ENCODE measurements around the gene KLHL29. TPM values are rescaled to one million over a fixed set of nuclear protein-coding genes. Genes with fewer than 3 reads are reported as not detected.

The KLHL29 gene
- polyA plus RNA-seq, 1 of the 3 experiments (the other 2 are of a cell fraction), result 4.6 TPM

GRCh38 chr2:23606196-23606595, 221.2 kb downstream of the KLHL29 start:
- Histone ChIP-seq H3K27me3 (ENCODE audit: insufficient read depth) (no peaks in the 10 kb centered on the region), H2AFZ (ENCODE audit: low read depth) (no peak overlapping the region), H3K27ac (ENCODE audit: low read depth in 2 of 2, low read length in 1 of 2) (no peak overlapping the region), H3K9me3 (peaks cover 3% of the 10 kb centered on the region; the same call in 1 of the 2 replicates), H3K4me2 (no peak overlapping the region), H3F3A (replicated peaks; ENCODE audit: insufficient read depth) (no peaks in the 10 kb centered on the region), H4K20me1 (ENCODE audit: insufficient read depth) (no peaks in the 10 kb centered on the region), H3K4me1 (ENCODE audit: control insufficient read depth in 1 of 2, insufficient read depth in 2 of 2, low read depth in 1 of 2, low read length in 1 of 2) (peaks cover 0 to 12% of the 10 kb centered on the region in 2 experiments; a peak in 3 of 4 replicates), H3K9ac (no peak overlapping the region), H3K36me3 (replicated peaks in 1 of 2; ENCODE audit: control insufficient read depth in 1 of 2, insufficient read depth in 2 of 2, low read length in 1 of 2) (no peaks in the 10 kb centered on the region), H3K79me2 (ENCODE audit: insufficient read depth) (no peaks in the 10 kb centered on the region), H3K4me3 (ENCODE audit: low read depth in 2 of 2, low read length in 1 of 2) (no peak overlapping the region), H3K9me2 (no peaks in the 10 kb centered on the region)
- no peak for DNase-seq
- no peak for TF ChIP-seq USF1 (IDR thresholded peaks at IDR 0.05; ENCODE audit: borderline replicate concordance, low read depth)
- no peak for TF ChIP-seq SIN3A (IDR thresholded peaks at IDR 0.05; ENCODE audit: borderline replicate concordance, low read depth, low read length)
- no peak for TF ChIP-seq RAD21 (IDR thresholded peaks at IDR 0.05; ENCODE audit: low read length)
- no peak for TF ChIP-seq GABPA (IDR thresholded peaks at IDR 0.05; ENCODE audit: low read depth)
- no peak for TF ChIP-seq IRF3 (IDR thresholded peaks at IDR 0.05; ENCODE audit: low read depth, low read length)
- no peak for TF ChIP-seq CTCF (IDR thresholded peaks at IDR 0.05)
- no peak for TF ChIP-seq TAF1 (IDR thresholded peaks at IDR 0.05; ENCODE audit: borderline replicate concordance, low read depth, low read length)
- TF ChIP-seq MXI1 (IDR thresholded peaks at IDR 0.05; ENCODE audit: low read depth, low read length), result no peak
- no peak for TF ChIP-seq FOXM1 (IDR thresholded peaks at IDR 0.05; ENCODE audit: low read depth)
- no peak for TF ChIP-seq FOSL2 (IDR thresholded peaks at IDR 0.05; ENCODE audit: borderline replicate concordance, low read depth)
- TF ChIP-seq USF2 (IDR thresholded peaks at IDR 0.05; ENCODE audit: borderline replicate concordance, low read depth, low read length), result no peak
- no peak for TF ChIP-seq REST (IDR thresholded peaks at IDR 0.05; ENCODE audit: low read depth, low read length)
- no peak for TF ChIP-seq MEF2A (IDR thresholded peaks at IDR 0.05; ENCODE audit: borderline replicate concordance, low read depth)
- TF ChIP-seq TEAD4 (IDR thresholded peaks at IDR 0.05; ENCODE audit: borderline replicate concordance, insufficient read depth), result no peak
- no peak for TF ChIP-seq EP300 (IDR thresholded peaks at IDR 0.05; ENCODE audit: borderline replicate concordance in 1 of 2, low read depth in 1 of 2, low read length in 1 of 2)
- WGBS (ENCODE audit: low lambda C conversion rate), result 83% methylated on average over 9 of the region's 9 CpGs
- CTCF ChIA-PET, result interaction anchor here (1.2 kb wide), 1 partner anchor 13 kb away, joined by 3 read pairs; no protein-coding TSS in a partner anchor
- POLR2A ChIA-PET, result no interaction called here

All from SK-N-SH (cell line).